Umbilical cord (tissue), 2 donors: Measurements from ENCODE around the gene CADM2. TPM values are rescaled to one million over a fixed set of nuclear protein-coding genes. Genes with fewer than 3 reads are reported as not detected.

ENCODE experiments used
- DNase-seq: peaks from one replicate; pipeline ENCODE4 v3.0.0-alpha.2; 2015; ENCODE audit warnings: low spot score
- total RNA-seq: library from RNA; depleted of rRNA; stranded (reverse); fragments of >200 nt; gene quantifications from one replicate; pipeline ENCODE4 v1.2.3, GENCODE V29; 2014; ENCODE audit warnings: low replicate concordance; ENCODE audit not compliant: insufficient read depth

The CADM2 gene
- total RNA-seq, 1 donor from 2014 or later = 3.4 TPM

DNA sequence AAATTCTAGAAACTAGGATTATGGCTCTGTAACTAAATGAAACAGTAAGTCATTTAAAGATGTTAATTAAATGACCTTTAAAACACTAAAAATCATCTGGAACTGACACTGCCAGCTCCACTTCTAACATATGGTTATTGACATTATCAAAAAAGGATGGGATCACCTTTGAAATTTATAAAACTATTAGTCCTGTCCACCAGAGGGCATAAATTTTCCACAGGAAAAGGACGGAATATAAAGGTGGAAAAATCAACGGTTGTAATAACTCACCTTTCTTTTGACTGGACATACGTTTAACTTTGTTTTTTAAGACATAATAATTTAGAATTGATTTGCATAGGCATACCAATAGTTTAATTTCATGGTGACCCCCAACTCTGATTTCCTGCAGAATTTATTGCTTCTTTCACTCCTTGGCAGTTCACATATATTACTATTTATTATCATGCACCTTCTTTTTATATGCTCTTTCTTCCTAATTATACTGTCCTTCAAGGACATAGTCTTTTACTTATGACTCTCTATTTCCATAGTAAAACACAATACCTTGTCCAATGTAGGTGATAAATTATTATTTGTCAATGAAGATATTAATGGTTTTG lies 345.7 kb downstream of the CADM2 start:
- no peak for DNase-seq

DNA sequence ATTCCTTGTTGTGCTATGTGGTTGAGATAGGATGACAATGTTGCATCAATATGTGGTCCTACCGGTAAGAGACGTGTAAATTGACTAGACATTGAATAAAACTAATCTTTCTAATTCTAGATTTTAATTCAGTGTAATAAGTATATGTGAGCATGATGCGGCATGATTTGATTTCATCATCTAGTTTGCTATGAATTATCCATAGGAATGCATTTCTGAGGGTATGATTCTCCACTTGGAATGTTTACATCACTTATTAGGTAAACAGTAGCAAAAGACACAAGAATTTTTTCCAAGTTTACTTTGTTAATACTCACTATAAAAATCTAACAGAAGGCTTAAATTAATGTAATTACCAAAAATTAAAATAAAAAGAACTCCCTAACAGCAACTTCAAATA lies 353.5 kb downstream of the CADM2 start:
- DNase-seq = no peak

DNA sequence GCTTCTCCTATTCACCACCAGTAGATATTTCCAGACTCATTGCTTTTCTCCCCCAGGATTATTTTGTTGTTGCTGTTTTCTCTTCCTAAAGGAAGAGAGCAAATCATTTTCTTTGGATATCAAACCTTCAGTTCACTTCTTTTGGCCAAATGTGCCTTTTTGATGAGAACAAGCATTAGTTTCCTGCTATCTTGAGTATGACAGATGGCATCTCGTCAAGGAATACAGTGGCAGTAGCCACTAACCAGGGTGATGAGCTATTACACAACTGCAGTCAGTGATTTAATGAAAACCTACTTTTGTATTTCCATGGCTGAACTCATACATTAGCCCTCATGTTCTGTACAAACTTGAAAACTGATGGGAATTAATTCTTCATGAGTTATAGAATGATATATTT lies 354.6 kb downstream of the CADM2 start:
- no peak for DNase-seq

DNA sequence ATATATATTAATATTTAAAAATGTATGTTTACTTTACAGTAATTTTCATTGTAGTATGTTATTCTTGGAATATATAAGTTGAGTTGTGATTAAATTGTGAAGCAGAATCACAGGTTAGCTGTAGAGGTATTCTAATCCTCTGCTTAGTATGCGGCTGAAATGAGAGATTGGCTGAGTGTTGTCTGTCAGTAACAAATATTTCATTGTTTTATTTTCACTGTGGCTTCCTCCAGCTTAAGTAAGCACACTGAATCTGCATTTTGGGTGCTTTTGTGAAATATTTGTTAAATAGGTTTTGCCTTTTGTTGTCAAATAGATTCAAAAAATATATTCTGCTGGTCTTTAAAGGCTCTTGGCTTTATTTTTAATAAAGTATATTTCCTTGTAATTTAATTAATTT lies 357.5 kb downstream of the CADM2 start:
- DNase-seq = no peak

DNA sequence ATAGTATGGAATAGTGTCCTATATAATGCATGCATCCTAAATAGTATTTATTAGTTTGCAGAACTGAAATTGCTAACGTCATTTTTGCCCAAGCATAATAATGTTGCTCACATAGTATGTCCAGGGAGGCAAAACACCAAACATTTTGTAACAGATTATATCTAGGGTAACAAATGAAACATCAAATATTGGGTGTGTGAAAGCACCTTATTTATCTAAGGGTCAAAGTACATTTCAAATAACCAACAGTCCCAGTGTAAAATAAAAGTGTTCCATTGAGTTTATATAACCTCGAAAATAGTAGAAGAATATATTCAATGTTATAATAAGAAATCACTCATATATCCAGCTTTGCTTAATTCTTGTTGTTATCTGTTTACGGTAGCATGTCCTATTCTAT lies 363.1 kb downstream of the CADM2 start:
- DNase-seq = no peak

DNA sequence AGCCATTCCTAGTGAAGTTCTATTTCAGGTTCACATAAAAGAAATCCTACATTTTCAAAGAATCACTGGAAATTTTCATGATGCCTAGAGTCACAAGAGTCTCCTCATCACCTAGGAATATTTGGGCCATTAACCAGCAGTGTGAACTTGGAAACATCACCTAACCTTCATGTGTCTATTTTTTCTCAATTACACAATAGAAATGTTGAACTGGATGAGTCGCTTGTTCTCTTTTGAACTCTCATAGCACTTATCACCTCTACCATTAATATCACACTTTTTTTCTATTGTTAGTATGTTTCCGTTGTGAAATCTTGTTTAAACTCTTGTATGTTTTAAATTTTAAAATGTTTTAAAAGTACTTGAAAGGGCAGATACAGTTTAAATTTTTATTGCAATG lies 371.3 kb downstream of the CADM2 start:
- no peak for DNase-seq

DNA sequence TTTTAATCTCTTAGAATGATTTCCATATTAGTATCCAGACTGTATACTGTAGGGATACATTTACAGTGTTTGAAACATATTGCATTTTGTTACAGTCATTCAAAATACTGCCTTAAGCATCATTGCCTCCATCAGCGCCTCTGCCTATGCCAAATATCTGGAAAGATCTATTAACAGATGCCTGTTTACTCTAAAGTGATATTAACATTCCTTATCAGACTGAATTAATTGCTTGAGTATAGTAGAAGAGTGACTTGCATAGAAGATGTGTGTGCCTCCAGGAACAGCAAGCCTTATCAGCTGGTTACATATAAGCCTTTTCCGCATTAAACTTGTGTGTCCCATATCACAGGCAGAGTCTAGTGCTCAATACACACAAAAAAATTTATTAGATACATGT lies 379.1 kb downstream of the CADM2 start:
- no peak for DNase-seq

DNA sequence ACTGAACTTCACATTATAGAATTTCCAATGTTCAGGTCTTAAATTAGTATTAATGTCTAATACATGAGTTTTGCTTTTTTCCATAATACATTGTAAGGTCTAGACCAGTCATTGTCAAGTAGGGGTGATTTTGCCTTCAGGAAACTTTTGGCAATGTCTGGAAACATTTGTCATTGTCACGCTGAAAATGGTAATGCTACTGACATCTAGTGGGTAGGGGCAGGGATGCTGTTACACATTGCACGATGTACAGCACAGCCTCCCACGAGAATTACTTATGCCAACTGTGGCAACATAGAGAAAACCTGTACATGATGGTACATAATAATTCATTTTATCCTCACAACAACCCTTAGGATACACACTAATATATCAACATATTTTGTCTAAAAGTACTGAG lies 384.1 kb downstream of the CADM2 start:
- no peak for DNase-seq

DNA sequence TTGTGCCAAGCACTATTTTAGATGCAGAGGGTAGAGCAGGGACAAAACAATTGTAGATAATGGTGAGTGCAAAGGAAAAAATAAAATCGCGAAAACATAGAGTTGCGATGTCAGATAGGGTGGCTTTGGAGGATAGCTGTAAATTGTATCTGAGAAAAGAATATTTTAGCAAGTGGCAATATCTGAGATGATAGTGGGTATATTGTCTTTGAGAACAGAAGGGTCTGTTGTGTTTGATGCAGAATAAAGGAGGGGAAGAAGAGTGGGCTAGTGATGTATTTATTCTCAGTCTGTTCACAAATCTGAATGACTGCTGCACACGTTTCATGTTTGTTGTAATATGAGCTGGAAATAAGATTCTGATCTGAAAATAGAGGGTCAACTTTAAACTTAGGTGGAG lies 396.8 kb downstream of the CADM2 start:
- no peak for DNase-seq

DNA sequence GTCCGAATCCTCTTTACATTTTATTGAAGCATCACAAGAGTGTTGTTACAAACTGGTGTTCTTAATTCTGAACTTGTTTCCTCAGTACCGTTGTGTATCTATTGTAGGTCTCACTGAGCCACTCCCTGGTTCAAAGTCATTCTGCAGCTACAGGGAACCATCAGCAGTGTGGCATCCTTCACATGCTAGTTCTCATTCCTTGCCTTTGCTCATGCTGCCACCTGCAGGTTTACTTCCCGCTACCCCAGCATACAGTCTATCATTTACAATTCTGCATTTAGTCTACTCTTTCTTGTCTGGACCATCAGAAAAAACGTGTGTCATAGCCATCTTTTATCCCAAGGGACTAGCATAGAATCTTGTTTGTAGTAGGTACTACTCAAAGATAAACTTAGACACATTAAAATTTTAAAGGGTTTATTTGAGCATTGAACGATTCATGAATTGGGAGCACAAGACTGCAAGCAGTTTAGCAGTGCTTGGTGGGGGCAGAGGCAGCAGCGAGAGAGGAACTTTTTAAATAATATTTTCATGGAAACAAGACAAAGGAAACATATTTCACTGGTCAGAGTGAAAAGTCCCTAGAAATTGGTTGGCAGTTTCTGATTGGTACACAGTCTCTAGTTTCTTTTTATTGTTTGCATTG lies 402.1 kb downstream of the CADM2 start:
- DNase-seq = peak; percentile 60

DNA sequence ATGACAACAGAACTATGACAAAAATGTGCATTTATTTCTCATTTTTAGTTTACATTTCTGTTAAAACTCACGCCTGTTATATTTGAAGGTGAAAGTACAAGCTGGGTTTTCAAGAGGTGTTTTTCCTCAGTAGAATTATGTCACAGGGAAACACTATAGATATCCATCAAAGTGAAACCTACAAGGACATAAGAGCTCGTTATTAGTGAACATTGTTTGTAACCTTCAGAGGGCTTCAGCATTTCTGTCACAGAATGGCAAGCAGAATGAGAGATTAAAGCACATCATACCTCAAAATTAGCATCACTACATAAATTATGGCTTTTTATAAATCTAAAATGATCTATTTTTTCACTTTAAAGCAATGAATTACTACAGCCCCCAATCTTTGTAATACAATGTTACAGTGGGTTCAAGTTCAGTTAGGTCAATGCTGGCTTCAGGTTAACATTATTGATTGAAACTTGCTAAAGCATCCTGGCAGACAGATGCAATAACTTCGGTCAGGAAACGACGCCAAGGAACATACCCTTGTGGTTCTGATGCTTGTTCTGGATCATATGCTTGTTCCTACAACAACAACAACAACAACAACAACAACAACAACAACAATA lies 405.6 kb downstream of the CADM2 start:
- no peak for DNase-seq

DNA sequence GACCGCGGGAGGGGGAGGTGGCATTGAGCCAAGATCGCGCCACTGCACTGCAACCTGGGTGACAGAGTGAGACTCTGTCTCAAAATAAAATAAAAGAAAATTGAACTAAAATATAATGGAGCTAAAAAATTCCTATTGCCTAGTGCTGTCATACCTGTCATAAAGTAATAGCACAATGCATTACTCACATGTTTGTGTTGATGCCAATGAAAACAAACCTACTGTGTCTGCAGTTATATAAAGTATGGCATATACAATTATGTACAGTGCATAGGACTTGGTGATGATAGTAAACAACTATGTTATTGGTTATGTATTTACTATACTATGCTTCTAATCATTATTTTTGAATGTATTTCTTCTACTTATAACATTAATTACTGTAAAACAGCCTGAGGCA lies 411.6 kb downstream of the CADM2 start:
- DNase-seq = no peak

DNA sequence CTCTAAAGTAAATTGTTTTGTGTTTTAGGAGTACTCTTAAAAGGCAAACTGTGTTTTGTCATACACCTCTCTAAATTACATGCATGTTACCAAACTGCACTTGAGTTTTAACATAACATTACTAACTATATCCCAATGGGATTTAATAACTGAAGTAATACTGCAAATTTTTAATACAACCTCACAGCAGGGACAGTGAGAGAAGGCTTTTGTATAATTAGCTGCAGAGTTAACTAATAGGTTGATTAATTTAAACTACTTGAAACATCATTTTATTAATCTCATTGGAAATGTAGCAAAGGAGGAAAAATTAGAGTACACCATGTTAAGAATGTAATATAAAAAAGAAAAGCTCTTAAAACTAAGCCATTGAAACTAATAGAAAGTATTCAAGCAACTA lies 417.3 kb downstream of the CADM2 start:
- no peak for DNase-seq

DNA sequence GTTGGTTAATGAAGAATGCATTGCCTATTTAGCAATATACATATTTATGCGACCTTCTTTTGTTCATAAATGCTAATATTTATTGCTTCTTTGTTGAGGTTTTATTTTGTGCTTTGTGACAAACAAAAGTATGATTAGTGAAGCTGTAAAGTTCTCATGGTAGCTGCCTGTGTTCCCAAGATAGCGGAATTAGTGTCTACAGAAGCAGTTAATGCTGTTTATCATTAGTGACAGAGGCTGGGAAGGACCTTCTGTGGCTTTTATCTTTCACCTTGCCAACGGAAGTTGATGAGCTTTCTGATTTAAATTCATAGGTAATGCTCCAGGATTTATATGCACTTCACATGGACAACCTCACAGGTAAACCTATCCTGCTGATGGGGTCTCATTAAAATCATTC lies 418.3 kb downstream of the CADM2 start:
- DNase-seq = no peak

DNA sequence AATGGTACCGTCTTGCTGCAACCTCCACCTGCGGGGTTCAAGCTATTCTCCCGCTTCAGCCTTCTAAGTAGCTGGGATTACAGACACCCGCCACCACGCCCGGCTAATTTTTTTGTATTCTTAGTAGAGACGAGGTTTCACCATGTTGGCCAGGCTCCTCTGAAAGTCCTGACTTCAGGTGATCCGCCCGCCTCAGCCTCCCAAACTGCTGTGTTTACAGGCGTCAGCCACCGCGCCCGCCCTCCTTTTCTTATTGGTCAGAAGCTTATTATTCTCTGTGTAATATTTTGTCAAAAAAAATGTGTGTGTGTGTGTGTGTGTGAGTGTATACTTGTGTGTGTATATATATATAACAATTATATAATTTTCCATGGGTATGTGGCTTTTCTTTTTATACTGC lies 425.6 kb downstream of the CADM2 start:
- no peak for DNase-seq

DNA sequence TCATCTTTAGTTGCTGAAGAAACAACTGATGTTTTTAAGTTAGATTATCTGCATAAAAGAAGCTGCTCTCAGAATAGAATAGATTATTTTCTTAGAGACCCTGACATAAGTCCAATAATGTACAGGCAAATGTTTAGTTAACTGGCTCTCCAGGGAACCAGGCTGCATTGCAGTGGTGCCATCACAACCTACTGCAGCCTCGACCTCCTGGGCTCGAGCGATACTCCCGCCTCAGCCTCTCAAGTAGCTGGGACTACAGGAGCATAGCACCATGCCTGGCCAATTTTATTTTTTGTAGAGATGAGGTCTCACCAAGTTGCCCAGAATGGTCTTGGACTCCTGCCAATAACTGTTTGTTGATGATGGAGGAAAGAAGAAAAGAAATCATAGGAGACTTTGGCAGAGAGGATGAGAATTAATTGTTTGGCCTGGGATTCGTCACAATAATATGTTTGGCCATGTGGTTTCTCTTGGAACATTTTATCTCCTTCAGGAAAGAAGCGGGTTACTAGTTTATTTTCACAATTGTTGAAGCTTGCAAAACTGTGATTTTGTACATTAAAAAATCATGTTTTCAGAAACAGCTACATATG lies 429.2 kb downstream of the CADM2 start:
- no peak for DNase-seq

DNA sequence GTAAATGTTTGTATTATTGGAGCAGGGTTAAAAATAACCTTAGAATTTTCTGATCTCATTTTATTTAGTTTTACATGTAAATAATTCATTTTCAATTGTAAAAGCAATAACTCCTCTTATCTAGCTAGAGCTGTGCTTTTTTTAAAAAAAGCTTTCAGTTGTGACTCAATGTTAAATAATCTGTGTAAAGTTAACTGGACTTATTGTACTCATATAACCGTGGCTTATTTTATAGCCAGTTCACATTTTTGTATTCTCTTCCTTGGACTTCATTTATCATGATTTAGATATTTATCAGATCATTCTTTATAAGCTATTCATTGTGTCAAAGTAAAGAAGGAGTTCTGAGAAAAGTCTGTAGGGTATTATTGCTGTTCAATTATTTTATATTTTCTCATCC lies 435.6 kb downstream of the CADM2 start:
- DNase-seq = no peak

DNA sequence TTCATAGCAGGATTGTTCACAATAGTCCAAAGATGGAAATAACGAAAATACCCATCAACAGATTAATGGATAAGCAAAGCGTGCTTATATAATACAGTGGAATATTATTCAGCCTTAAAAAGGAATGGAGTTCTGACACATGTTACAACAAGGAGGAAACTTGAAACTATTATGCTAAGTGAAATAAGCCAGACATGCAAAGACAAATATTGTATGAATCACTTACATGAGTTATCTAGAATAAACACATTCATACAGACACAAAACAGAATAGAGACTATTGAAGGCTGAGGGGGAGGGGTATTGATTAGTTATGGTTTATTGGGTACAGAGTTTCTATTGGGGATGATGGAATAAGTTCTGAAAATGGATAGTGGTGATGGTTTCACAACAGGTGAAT lies 438.6 kb downstream of the CADM2 start:
- DNase-seq = no peak

DNA sequence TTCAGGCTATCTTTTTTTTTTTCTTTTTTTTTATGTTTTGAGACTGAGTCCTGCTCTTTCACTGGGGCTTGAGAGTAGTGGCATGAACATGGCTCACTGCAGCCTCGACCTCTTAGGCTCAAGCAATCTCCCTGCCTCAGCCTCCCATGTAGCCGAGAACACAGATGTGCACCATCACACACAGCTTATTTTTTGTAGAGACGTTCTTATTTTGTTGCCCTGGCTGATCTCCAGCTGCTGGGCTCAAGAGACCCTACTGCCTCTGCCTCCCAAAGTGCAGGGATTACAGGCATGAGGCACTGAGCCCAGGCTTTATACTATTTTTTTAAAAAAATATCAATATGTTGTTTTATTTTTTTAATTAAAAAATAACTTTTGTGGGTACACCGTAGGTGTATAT lies 467.3 kb downstream of the CADM2 start:
- DNase-seq = no peak

DNA sequence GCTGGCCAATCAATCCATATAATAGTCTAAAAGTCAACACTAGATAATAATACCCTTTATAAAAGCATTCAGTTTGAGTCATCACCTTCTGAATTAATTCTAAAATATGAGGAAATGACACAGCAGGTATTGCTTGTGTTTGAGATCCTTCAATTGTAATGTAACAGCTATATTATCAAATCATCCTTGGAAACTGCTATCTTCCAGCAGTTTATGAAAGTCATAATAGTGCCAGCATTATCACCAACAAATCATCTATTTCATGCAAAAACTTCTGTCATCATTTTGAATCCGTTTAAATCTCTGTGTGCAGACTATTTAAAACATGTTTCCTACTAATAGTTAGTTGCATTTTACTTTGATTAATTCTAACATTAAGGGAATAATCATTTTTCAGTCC lies 468.7 kb downstream of the CADM2 start:
- no peak for DNase-seq

DNA sequence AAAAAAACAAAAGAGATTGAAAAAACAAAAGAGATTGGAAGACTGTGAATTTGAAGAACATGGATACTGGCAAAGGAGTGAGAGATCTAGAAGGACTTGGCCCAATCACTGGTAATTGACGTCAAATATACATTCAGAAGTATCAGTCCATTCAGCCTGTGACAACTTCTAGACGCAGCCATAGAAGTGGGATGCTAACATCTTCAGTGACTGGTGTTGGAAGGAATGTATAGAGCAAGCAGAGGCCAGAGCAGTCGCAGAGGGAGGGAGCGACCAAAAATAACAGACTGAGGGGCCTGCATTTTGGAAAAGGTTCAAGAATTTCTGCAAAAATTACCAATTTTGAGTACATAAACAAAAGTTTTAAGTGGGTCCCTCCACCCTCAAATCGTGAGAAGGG lies 473.3 kb downstream of the CADM2 start:
- no peak for DNase-seq

DNA sequence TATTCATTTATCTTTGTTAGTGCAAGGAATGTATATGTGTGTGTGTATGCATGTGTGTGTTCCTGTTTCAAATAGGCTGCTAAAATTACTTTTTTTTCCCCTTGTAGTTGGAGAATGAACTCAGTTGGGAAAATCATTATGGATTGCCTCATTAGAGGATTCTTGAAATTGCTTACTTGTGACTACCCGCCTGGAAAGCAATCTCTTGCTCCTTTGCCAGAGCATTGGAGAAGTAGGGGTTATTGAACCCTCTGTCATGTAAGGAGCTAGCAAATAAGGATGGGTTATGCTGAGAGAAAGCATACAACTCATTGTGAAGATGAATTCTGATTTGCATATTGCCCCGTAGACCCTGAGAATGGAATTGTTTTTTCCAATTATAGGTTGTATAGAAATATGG lies 474.5 kb downstream of the CADM2 start:
- no peak for DNase-seq

DNA sequence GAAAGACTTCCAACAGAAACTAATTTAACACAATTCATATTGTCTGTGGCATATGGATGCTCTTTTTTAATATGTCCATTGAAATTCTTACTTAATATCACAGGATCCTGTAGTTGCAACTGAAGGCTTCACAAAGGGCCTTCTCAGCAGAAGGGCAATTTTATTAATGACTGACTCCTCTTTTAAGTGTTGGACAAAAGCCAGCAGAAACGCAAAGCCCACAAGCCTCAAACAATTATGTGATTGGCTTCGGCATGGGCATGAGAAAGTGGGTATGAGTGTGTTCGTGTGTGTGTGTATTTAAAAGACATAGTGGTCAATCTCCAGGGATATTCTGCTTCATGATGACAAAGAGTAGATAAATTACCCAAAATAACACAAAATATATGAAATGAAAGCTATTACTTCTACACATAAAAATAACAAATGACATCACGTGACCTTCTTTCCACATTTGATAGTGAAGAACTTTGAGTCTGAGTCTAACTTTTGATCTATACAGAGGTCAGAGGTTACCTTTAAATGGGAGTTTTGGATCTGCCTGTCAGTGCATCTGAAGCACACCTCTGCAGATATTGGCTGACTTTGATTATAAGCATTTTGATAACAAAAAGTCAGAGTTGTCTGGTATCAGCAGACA lies 496.9 kb downstream of the CADM2 start:
- no peak for DNase-seq
